Cardiac septum (tissue), 1 donor: Measurements from ENCODE around the gene NCKAP5L. TPM values are rescaled to one million over a fixed set of nuclear protein-coding genes. Genes with fewer than 3 reads are reported as not detected.
"Not testable (repeated sequence)": the region's sequence is repeated elsewhere in the genome, so short reads cannot be mapped to it uniquely, and the experiment has no call there.

Experiments used
- DNase-seq: peaks from one replicate; pipeline ENCODE4 v3.0.0-alpha.2; 2020; ENCODE audit warnings: low spot score
- intact Hi-C: fragments of 100-400 bp; cut with DNase I; formaldehyde crosslinking; loops from one replicate; pipeline ENCODE4 v1.14.0; 2022
- total RNA-seq: library from RNA; stranded (reverse); fragmentation: NEBNext Ultra II Directional; extraction: Animal tissue kit (Norgen Biotek cat#: 25700); gene quantifications from one replicate; pipeline ENCODE4 v1.2.1, GENCODE V29; 2021
- donor health status: DM: no; HTN: no; CAD: no.

NCKAP5L gene
- total RNA-seq, 1 donor from 2014 or later, result 26.5 TPM

DNA sequence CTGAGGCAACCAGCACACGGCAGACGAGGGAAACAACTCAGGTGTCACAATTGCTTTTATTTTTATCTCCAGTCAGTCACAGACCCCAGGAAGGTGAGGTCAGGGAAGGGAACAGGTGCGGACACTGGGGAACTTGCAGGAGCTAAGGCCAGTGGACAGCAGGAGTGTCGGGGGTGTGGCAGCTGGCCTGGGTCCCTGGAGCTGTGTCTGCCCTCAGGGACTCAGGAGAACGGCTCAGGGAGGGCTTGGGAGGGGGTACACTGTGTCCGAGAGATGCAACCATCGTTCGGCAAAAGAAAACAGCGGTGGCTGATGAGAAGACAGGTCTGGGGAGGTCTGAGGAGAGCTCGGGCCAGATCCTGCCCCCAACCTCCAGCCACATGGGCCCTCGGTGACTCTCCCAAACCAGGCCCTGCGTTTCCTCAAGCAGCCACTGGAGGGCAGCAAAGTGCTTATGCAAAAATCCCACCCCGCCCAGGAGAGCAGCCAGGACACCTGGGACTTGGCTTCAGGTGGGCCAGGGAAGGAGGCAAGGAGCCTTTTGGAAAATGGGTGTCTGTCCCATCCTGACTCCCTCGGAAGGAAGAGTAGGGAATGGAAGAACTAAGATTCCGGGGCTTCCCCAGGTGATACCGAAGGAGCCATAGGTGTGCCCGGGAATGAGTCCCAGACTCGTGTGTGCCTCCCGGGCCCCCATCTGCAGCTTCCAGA lies 38.8 kb upstream of the NCKAP5L start:
- intact Hi-C loops, result loop anchor here (5.0 kb wide), 2 partner anchors 80 to 190 kb away; partner anchors contain the start of gene ASIC1
- peak; percentile 88 for DNase-seq

DNA sequence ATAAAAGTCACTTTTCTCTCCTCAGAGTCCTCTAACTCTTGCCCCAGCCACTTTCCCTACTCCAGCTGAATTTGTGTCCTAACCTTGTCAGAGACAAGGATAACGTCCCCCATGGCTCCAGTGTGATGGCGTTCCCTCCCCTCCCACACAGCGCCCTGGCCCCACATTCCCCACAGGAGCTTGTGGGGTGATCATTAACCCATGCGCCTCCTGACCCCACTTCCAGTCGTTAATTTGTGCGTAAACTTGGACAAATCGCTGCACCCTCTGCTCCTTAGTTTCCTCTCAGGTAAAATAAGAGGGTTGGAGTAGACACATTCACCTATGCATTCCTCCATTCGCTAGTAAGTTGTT lies 37.5 kb upstream of the NCKAP5L start:
- DNase-seq, result peak; percentile 54
- intact Hi-C loops, result loop anchor here (5.0 kb wide), 2 partner anchors 82 to 192 kb away; partner anchors contain the start of gene ASIC1

DNA sequence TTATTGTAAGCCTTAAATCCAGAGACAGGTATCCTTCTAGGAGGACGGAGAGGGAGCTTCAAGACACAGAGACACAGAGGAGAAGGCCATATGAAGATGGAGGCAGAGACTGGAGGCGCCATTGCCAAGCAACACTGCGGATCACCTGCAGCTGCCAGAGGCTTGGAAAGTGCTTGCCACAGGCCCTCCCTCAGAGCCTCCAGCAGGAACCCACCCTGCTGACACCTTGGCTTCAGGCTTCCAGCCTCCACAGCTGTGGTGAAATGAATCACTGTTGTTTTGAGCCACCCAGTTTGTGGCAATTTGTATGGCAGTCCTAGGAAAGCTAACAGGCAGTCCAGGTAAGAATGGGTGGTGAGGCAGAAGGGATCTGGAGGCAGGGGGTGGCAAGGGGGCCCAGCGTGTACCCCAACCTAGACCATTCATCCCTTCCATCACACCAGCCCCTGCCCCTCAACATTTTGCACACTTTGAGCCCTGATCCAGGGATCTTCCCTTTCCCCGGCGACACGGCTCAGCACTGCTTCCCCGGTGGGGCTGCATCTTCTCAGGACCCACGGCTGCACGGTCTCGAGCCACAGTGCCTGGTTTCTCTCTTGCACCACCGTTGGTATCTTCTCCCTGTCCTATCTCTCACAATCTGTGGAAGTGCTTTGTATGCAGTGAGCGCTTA lies 37.0 kb upstream of the NCKAP5L start:
- peak; percentile 68 for DNase-seq
- intact Hi-C loops, result loop anchor here (5.0 kb wide), 2 partner anchors 82 to 192 kb away; partner anchors contain the start of gene ASIC1

DNA sequence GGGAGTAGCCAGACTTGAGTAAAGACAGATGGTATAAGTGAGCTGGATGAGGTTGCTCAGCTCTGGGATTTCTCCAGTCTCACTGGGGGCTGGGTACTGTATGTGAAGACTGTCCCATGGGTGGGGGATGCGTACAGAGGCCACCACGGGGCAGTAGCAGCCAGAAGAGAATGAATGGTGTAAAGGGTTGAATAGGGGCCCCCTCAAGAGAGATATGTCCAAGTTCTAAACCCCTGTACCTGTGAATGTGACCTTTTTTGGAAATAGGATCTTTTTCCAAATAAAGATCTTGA lies 36.5 kb upstream of the NCKAP5L start:
- DNase-seq, result peak; percentile 51
- intact Hi-C loops, result loop anchor here (5.0 kb wide), 2 partner anchors 83 to 193 kb away; partner anchors contain the start of gene ASIC1

DNA sequence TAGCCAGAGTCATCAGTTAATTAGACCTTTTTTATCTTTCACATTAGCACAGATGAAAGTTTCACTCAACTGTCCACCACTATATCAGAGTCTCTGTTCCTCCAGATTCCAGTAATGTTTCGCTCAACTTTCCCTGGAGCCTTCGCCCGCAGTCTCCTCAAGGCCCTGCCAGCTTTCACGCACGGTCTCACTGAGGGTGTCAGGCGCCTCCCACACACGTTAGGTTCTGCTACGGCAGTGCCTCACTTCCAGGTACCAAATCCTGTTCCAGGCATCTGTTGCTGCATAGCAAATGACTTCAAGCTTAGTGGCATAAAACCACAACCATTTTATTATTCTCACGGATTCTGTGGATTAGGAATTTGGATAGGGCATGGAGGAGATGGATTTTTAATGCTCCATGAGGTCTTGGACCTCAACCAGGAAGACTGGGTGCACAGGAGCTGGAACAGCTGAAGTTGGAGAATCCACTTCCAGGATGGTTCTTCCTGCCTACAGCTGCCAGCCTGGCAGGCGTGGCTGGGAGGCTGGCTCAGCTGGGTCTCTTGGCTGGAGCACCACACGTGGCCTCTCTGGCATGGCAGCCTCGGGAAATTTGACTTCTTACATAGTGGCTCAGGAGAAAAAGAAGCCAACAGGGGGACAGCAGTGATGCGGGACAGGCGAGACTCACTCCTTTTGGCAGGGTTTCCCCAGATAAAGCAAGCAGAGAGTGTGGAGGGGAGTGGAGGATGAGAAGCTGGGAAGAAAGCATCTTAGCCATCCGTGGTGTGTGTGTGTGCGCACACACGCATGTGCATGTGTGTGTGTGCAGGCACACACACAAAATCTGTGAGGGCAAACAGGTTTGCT lies 36.0 kb upstream of the NCKAP5L start:
- peak; percentile 67 for DNase-seq
- intact Hi-C loops, result no loop called here

DNA sequence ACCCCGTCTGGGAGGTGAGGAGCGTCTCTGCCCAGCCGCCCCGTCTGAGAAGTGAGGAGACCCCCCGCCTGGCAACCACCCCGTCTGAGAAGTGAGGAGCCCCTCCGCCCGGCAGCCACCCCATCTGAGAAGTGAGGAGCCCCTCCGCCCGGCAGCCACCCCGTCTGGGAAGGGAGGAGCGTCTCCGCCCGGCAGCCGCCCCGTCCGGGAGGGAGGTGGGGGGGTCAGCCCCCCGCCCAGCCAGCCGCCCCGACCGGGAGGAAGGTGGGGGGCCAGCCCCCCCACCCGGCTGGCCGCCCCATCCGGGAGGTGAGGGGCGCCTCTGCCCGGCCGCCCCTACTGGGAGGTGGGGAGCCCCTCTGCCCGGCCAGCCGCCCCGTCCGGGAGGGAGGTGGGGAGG lies 32.7 kb upstream of the NCKAP5L start:
- DNase-seq, intact Hi-C loops: not testable (repeated sequence)

DNA sequence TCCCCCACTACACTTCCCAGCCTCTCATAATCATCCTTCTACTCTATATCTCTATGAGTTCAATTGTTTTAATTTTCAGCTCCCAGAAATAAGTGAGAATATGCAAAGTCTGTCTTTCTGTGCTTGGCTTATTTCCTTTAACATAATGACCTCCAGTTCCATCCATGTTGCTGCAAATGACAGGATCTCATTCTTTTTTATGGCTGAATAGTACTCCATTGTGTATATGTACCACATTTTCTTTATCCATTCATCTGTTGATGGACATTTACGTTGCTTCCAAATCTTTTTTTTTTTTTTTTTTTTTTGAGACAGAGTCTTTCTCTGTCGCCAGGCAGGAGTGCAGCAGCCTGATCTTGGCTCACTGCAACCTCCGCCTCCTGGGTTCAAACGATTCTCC lies 27.7 kb upstream of the NCKAP5L start:
- DNase-seq, intact Hi-C loops: not testable (repeated sequence)

DNA sequence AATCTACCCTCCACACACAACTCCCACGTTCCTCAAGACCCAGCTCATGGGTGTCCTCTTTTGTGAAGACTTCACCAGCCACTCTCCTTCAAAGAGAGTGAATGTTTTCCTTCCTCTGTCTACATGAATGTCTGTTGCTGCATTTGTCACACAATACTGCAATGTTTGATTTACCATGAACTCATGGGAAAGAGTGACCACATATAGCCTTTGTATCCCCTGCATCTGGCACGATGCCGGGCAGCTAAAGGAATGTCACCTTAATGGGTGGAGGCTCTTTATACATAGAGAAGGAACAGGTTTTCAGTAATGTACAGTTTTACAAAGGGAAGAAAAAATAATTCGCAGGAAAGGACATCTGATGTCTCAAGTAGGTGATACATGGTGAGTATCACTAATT lies 26.8 kb upstream of the NCKAP5L start:
- DNase-seq, result no peak
- intact Hi-C loops, result no loop called here

DNA sequence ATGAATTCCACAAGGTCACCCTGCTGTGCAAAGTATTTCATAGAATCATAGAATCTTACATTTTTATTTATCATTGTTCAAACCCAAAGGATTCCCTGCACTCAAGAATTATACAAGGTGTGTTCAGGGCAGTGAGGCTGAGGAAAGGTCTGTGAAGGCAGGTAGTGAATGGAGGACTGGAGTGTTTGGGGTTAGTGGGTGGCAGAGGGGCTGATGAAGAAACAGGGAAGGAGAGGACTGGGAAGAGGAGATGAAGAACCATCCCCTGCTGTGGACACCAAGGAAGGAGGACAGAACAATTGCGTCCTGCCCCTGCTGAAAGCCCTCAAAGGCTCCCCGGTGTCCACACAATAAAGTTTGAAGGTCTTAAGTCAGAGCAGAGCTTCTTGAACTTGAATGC lies 25.5 kb upstream of the NCKAP5L start:
- no peak for DNase-seq
- intact Hi-C loops, result no loop called here

DNA sequence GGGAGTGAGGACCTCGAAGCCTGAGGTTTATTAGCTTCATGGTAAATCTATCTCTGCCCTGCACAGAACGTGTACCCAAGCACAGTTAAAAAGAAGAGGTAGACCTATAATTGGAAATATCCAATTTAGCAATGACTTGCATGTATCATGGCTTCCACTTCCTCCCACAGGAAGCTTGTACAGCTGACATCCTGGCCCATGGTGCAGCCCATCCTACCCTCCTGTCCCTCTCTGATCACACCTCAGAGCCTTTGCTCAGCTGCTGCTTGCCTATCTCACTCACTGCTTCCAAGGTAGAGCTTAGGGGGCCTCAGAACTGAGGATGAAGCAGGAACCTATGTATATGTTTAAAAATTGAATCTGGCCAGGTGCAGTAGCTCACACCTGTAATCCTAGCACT lies 18.9 kb upstream of the NCKAP5L start:
- no peak for DNase-seq
- intact Hi-C loops, result no loop called here

DNA sequence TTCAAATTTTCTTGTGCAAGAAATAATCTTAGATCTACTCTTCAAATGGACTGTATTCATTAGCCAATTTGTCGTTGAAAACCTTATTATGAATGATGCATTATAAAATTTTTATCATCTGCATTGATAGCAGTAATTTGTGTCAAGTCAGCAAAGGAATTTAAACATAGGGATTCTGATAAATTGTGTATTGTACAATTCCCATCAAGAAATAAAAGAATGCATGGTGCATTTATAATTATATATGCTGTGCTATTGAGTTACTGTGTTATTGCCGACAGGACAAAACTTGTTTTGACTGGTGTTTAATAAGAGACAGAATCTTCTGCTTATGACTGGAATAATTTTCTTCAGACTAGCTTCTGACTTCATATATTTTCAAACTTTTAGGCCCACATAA lies 17.8 kb upstream of the NCKAP5L start:
- DNase-seq, result no peak
- intact Hi-C loops, result no loop called here

DNA sequence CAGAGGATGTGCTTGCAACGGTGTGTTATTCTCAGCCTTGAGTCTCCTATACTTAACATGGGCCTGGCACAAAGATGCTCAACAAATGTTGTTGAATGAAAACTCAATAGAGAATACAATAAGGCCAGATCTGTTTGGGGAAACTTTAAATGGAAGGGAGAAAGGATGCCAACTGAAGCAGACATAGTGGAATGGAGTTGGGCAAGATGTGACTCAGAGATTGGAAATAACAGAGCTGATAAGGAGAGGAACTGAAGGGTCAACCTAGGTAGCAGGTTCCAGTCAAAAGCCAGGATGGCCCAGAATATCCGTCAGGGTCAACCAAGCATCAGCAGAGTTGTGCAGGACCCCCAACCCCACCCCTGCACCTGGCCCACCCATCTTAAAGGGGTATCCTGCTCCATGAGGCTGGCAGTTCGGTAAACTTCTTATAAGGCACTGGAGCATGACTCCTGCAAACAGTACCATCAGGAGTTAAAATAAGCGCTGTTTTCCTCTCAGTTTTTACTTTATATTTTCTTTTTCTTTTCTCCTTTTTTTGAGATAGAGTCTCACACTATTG lies 15.7 kb upstream of the NCKAP5L start:
- intact Hi-C loops, result loop anchor here (1.0 kb wide), 1 partner anchor 16 kb away; the partner anchor contains the start of gene NCKAP5L
- no peak for DNase-seq

DNA sequence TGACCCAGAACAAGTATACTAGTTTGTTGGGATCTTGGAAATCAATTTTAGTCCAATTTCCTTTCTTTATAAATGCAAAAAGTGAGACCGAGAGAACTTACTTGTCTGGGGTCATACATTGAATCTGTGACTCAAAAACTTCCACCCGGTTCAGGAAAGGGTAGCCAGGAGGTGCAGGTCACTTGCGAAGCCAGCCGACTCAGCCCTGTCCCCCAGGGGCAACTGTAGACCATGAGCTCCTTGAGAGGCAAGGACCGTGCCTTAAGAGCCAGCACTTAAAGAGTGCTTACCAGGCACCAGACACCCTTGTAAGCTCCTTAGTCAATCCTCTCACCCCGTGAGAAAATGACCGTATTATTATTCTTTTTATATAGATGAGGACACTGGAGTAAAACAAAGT lies 15.2 kb upstream of the NCKAP5L start:
- intact Hi-C loops, result loop anchor here (1.0 kb wide), 1 partner anchor 15 kb away; the partner anchor contains the start of gene NCKAP5L
- DNase-seq, result no peak

DNA sequence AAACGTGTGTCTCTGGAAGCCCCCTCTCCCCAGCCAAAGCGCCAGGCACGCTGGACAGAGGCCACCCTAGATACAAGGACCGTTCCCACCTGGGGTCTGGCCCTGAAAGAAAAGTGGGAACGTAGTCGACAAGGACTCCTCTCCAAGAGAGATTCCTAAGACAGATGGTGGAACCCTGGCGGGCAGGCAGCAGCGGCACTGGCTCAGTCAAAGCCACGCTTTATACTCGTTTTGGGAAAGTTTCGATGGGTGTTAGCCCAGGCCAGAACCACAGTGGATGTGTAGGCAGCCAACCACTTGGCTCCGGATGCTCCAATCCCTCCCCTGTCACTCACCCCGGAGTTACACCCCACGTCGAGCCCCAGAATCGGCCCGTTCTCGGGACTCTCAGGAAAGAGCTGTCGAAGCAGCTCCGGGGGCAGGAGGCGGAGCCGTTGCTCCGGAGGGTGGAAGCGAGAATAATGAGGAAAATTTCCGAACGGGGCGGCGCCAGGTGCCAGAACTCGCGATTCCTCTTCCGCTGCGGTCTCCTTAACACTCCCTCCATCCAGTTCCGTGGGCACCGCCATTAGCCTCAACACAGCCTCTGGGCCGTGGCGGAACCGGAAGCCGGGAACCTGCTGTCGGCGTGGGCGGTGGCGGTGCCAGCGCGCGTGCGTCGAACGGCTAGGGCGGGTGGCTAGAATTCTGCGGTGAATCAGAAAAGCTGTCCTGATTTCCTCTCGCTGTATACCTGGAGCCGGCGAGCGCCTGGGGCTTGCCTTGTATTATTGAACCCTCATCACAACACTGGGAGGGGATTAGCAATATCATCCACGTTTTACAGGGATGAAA lies 14.5 kb upstream of the NCKAP5L start, which contains the start of gene BCDIN3D:
BCDIN3D (minus strand) TSS at position 588 of the 834 bp plus-strand sequence; CDS start at position 569, 19 bp downstream.
- peak; percentile 97 for DNase-seq
- intact Hi-C loops, result loop anchor here (1.0 kb wide), 1 partner anchor 14 kb away; the partner anchor contains the start of gene NCKAP5L

DNA sequence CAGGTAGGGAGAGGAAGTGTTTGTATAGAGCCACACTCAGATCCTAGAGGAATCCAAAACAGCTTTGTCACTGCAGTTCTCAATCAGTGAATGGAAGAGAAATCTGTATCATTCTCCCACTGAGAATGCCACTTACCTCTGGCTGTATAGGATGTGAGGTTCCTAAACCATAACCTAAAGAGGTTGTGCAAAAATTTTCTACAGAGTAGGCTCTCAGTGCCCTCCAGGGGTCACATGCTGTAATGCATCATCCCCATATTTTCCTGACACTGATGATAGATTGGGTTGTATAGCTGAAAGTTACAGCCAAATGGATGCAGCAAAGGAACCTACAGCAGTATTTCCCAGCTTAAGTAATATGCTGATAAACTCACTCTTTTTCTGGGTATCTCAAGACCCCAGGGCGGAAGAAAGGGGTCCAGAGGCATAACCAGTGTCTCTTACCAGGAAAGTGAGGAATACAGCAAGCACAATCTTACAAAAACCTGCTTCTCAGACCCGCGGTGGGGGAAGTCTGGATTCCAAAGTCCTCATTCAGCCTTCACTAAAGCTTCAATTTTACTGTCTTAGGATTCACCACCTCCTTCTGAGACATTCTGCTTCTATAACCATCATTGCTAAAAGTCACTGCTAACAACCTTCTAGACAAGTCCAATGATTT lies 10.9 kb upstream of the NCKAP5L start:
- intact Hi-C loops, result loop anchor here (1.0 to 10.0 kb wide), 2 partner anchors 63 to 194 kb away; no protein-coding TSS in a partner anchor
- DNase-seq, result no peak

DNA sequence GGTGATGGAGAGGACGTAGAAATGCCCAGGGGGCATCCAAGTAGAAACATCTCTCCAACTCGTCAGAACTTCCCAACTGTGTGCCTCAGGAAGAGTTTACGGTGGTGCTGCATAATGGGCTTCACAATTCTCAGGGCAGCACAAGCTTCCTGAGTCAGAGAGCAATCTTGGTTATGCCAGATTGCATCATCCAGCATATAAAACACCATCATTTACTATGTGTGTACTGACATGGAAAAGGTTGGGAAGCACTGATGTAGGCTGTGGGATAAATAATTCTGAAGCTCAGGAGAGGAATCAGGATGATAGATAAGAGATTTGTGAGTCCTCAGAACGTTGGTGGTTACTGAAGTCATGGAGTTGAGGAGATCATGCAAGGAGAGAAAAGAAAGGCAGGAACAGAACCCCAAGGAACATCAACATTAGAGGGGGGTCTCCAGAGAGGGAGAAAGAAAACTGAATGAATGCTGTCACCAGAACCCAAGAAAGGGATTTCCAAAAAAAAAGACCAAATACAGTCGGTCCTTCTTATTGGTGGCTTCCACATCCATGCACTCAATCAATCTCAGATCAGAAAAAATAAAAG lies 4.7 kb upstream of the NCKAP5L start:
- no peak for DNase-seq
- intact Hi-C loops, result loop anchor here (10.0 kb wide), 1 partner anchor 188 kb away; no protein-coding TSS in a partner anchor

DNA sequence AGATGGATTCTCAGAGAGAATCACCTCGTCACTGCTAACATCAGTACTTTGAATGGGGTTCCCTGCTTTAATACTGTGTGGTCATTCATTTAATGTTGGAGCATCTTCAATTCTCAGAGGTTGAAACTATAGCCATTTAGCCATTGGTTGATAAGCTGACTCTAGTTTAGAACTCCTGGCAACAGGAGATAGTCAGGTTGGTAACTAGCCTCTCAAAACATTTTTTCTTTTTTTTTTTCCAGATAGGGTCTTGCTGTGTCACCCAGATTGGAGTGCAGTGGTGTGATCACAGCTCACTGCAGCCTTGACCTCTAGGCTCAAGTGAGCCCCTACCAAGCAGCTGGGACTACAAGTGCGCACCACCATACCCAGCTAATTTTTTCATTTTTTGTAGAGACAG lies 3.5 kb upstream of the NCKAP5L start:
- intact Hi-C loops, result loop anchor here (10.0 kb wide), 1 partner anchor 187 kb away; no protein-coding TSS in a partner anchor
- DNase-seq, result no peak
